CD14-positive monocyte (primary cell): ENCODE results near the gene UBE4A. TPM values are rescaled to one million over a fixed set of nuclear protein-coding genes. Genes with fewer than 3 reads are reported as not detected.

Experiments used
- DNase-seq, 3 donors: peaks; one replicate each; pipeline ENCODE4 v3.0.0-alpha.2; 2011 to 2022
- H2AFZ ChIP-seq: 2 replicates; pipeline ENCODE4 v1.6.0; 2012; ENCODE audit warnings: mild to moderate bottlenecking, low read depth, low read length, inconsistent platforms; ENCODE audit not compliant: insufficient read depth, poor library complexity, severe bottlenecking
- H3K27ac ChIP-seq, 2 donors: 1 replicate in 1 of 2; 2 replicates in 1 of 2; pipeline ENCODE4 v1.5.1; 2012 to 2013; ENCODE audit warnings: low read length in 2 of 2, control low read depth in 1 of 2, inconsistent platforms in 1 of 2, low read depth in 1 of 2, mild to moderate bottlenecking in 1 of 2
- H3K27me3 ChIP-seq, 2 donors: one replicate each; pipeline versions ENCODE4 v1.6.0 to v1.6.1; 2011 to 2013; ENCODE audit warnings: low read length in 2 of 2; ENCODE audit not compliant: control insufficient read depth in 2 of 2, insufficient read depth in 2 of 2
- H3K36me3 ChIP-seq, 2 donors: replicated peaks in 1 of 2; 1 replicate in 1 of 2; 2 replicates in 1 of 2; pipeline versions ENCODE4 v1.5.1 to v1.6.1; 2012 to 2013; ENCODE audit warnings: low read length in 2 of 2, control low read depth in 1 of 2, inconsistent platforms in 1 of 2, mild to moderate bottlenecking in 1 of 2; ENCODE audit not compliant: insufficient read depth in 2 of 2, control insufficient read depth in 1 of 2
- H3K4me1 ChIP-seq, 2 donors: 1 replicate in 1 of 2; 2 replicates in 1 of 2; pipeline versions ENCODE4 v1.5.1 to v1.6.1; 2012 to 2013; ENCODE audit warnings: low read length in 2 of 2, control low read depth in 1 of 2, inconsistent platforms in 1 of 2, mild to moderate bottlenecking in 1 of 2, moderate library complexity in 1 of 2; ENCODE audit not compliant: insufficient read depth in 2 of 2, control insufficient read depth in 1 of 2
- H3K4me2 ChIP-seq: replicated peaks from 2 replicates; pipeline ENCODE3; 2012; ENCODE audit warnings: low read length, moderate library complexity, mild to moderate bottlenecking; ENCODE audit not compliant: poor library complexity, severe bottlenecking; ENCODE audit errors: extremely low read depth
- H3K4me3 ChIP-seq, 3 experiments: fragments of 200-600 bp in 1 of 3; sonication (generic) in 1 of 3; replicated peaks in 1 of 3; 1 replicate in 2 of 3; 2 replicates in 1 of 3; pipeline ENCODE4 v1.5.1; 2011 to 2013; ENCODE audit warnings: low read length in 3 of 3, mild to moderate bottlenecking in 3 of 3, control low read depth in 2 of 3, low read depth in 2 of 3, inconsistent platforms in 1 of 3, moderate library complexity in 1 of 3
- H3K79me2 ChIP-seq: 2 replicates; pipeline ENCODE4 v1.6.0; 2012; ENCODE audit warnings: mild to moderate bottlenecking, control low read depth, inconsistent platforms, low read length, moderate library complexity; ENCODE audit not compliant: insufficient read depth
- H3K9ac ChIP-seq: 2 replicates; pipeline ENCODE4 v1.6.0; 2017; ENCODE audit warnings: low read length, mild to moderate bottlenecking; ENCODE audit not compliant: insufficient read depth, poor library complexity, severe bottlenecking
- H3K9me3 ChIP-seq, 2 donors: replicated peaks in 1 of 2; 1 replicate in 1 of 2; 2 replicates in 1 of 2; pipeline versions ENCODE4 v1.5.1 to v1.6.1; 2012 to 2013; ENCODE audit warnings: low read length in 2 of 2, control low read depth in 1 of 2; ENCODE audit not compliant: control insufficient read depth in 1 of 2, insufficient read depth in 1 of 2
- H4K20me1 ChIP-seq: 2 replicates; pipeline ENCODE4 v1.6.0; 2012; ENCODE audit warnings: mild to moderate bottlenecking, low read length, control low read depth, moderate library complexity; ENCODE audit not compliant: insufficient read depth
- H3K27ac Mint-ChIP-seq, 7 donors: one replicate each; pipeline ENCODE4 v1.8.0; 2020; ENCODE audit warnings: mild to moderate bottlenecking in 7 of 7, mixed read lengths in 7 of 7, moderate library complexity in 6 of 7, inconsistent platforms in 2 of 7
- H3K27me3 Mint-ChIP-seq, 3 donors: one replicate each; pipeline ENCODE4 v1.8.0; 2021 to 2022; ENCODE audit warnings: low read depth in 3 of 3, mild to moderate bottlenecking in 3 of 3, mixed read lengths in 3 of 3, moderate library complexity in 3 of 3, inconsistent platforms in 1 of 3
- H3K36me3 Mint-ChIP-seq, 2 donors: one replicate each; pipeline ENCODE4 v1.8.0; 2020; ENCODE audit warnings: mixed read lengths in 2 of 2, inconsistent platforms in 1 of 2, mild to moderate bottlenecking in 1 of 2
- H3K4me1 Mint-ChIP-seq: one replicate; pipeline ENCODE4 v1.8.0; 2020; ENCODE audit warnings: mild to moderate bottlenecking, mixed read lengths
- H3K4me3 Mint-ChIP-seq, 2 donors: one replicate each; pipeline ENCODE4 v1.8.0; 2020; ENCODE audit warnings: mild to moderate bottlenecking in 2 of 2, mixed read lengths in 2 of 2, moderate library complexity in 1 of 2
- H3K9me3 Mint-ChIP-seq, 7 donors: one replicate each; pipeline ENCODE4 v1.8.0; 2020 to 2022; ENCODE audit warnings: mixed read lengths in 7 of 7, mild to moderate bottlenecking in 6 of 7, moderate library complexity in 6 of 7, inconsistent platforms in 2 of 7
- CTCF ChIP-seq: fragments of 200-600 bp; IDR thresholded peaks from one replicate; pipeline ENCODE4 v1.8.0; 2022; ENCODE audit warnings: antibody characterized with exemption, mild to moderate bottlenecking
- WGBS: methylation state at CpG from one replicate; pipeline ENCODE4 v1.1.5; 2013; ENCODE audit warnings: missing lambda C conversion rate; ENCODE audit not compliant: insufficient coverage; 5-methylcytosine and 5-hydroxymethylcytosine counted together
- intact Hi-C, 2 donors: fragments of 100-400 bp; cut with micrococcal nuclease; formaldehyde crosslinking; loops; one replicate each; pipeline versions ENCODE4 v1.15.0 to v1.15.1; 2023
- polyA plus RNA-seq, 3 donors: library from polyadenylated mRNA; depleted of rRNA in 1 of 3; unstranded in 2 of 3; stranded (reverse) in 1 of 3; fragments of 300-500 nt in 2 of 3; fragments of >200 nt in 1 of 3; fragmentation: Illumina TruSeq in 2 of 3; gene quantifications; 1 replicate in 2 of 3; 2 replicates in 1 of 3; pipeline ENCODE4 v1.2.3, GENCODE V29; 2012 to 2021

Gene UBE4A
- polyA plus RNA-seq, 3 donors, result 21.6 to 33.9 (median 22.7) TPM

- H3K9ac ChIP-seq, result no peak overlapping the region
- no peaks in the 10 kb centered on the region for H3K27me3 Mint-ChIP-seq
- no peaks in the 10 kb centered on the region for H3K9me3 Mint-ChIP-seq
- H3K4me1 ChIP-seq, result peaks cover 16 to 17% of the 10 kb centered on the region in 2 donors
- no peak overlapping the region for H3K4me3 ChIP-seq
- H3K36me3 ChIP-seq, result peaks cover 46 to 64% of the 10 kb centered on the region in 2 donors
- H3K4me1 Mint-ChIP-seq, result peaks cover 23% of the 10 kb centered on the region
- H3K27ac ChIP-seq, result no peak overlapping the region
- no peak for TF ChIP-seq CTCF
- no peak overlapping the region for H3K4me2 ChIP-seq
- intact Hi-C loops, result no loop called here
- peaks cover 93% of the 10 kb centered on the region for H4K20me1 ChIP-seq
- no peaks in the 10 kb centered on the region for H3K9me3 ChIP-seq
- no peaks in the 10 kb centered on the region for H3K27me3 ChIP-seq
- WGBS, result 89% methylated on average over 4 of the region's 7 CpGs
- H3K27ac Mint-ChIP-seq, result peak overlapping the region in 1 of 7 donors; percentile 10
- no peak overlapping the region for H3K4me3 Mint-ChIP-seq
- no peak for DNase-seq
- H3K36me3 Mint-ChIP-seq, result peaks cover 37 to 60% of the 10 kb centered on the region in 2 donors
- no peak overlapping the region for H2AFZ ChIP-seq
- peaks cover 60% of the 10 kb centered on the region for H3K79me2 ChIP-seq
These were observed 47.3 kb downstream of the UBE4A start for GRCh38 chr11:118406599-118407166.

GRCh38 chr11:118410055-118410745, 50.8 kb downstream of the UBE4A start:
- Mint-ChIP-seq H3K4me1 (no peaks in the 10 kb centered on the region), H3K27ac (peak overlapping the region in 1 of 7 donors; percentile 53), H3K4me3 (no peak overlapping the region), H3K27me3 (no peaks in the 10 kb centered on the region), H3K9me3 (no peaks in the 10 kb centered on the region), H3K36me3 (peaks cover 37 to 67% of the 10 kb centered on the region in 2 donors)
- Histone ChIP-seq H4K20me1 (peaks cover 62% of the 10 kb centered on the region), H3K36me3 (peaks cover 46 to 69% of the 10 kb centered on the region in 2 donors), H2AFZ (no peak overlapping the region), H3K4me3 (no peak overlapping the region), H3K9ac (no peak overlapping the region), H3K27ac (no peak overlapping the region), H3K9me3 (no peaks in the 10 kb centered on the region), H3K27me3 (no peaks in the 10 kb centered on the region), H3K4me1 (peaks cover 6 to 9% of the 10 kb centered on the region in 2 donors), H3K4me2 (no peak overlapping the region), H3K79me2 (peaks cover 25% of the 10 kb centered on the region)
- no peak for TF ChIP-seq CTCF
- DNase-seq, result no peak
- intact Hi-C loops, result no loop called here
- 100% methylated on average over 1 of the region's 7 CpGs for WGBS
